Endodermal cell (in vitro differentiated cells): ENCODE data around the gene DCXR. TPM values are rescaled to one million over a fixed set of nuclear protein-coding genes. Genes with fewer than 3 reads are reported as not detected.

Experiments
- DNase-seq: peaks from one replicate; pipeline ENCODE4 v3.0.0-alpha.2; 2017
- H3K27ac ChIP-seq: 2 replicates; pipeline ENCODE4 v1.5.1; 2013; ENCODE audit warnings: mild to moderate bottlenecking, low read depth, low read length, moderate library complexity
- H3K27me3 ChIP-seq: 2 replicates; pipeline ENCODE4 v1.6.1; 2013; ENCODE audit warnings: mild to moderate bottlenecking, low read length, moderate library complexity; ENCODE audit not compliant: insufficient read depth, control insufficient read depth, poor library complexity, severe bottlenecking
- H3K36me3 ChIP-seq: 2 replicates; pipeline ENCODE4 v1.7.0; 2013; ENCODE audit warnings: mild to moderate bottlenecking, low read length, moderate library complexity; ENCODE audit not compliant: control insufficient read depth, insufficient read depth
- H3K4me1 ChIP-seq: one replicate; pipeline ENCODE4 v1.7.0; 2013; ENCODE audit warnings: low read length; ENCODE audit not compliant: control insufficient read depth, insufficient read depth
- H3K4me3 ChIP-seq: 2 replicates; pipeline ENCODE4 v1.5.1; 2013; ENCODE audit warnings: mild to moderate bottlenecking, low read length, moderate library complexity
- H3K9ac ChIP-seq: 2 replicates; pipeline ENCODE4 v1.6.1; 2013; ENCODE audit warnings: mild to moderate bottlenecking, low read length, moderate library complexity; ENCODE audit not compliant: poor library complexity, severe bottlenecking; ENCODE audit errors: extremely low read depth
- H3K9me3 ChIP-seq: 2 replicates; pipeline ENCODE4 v1.6.1; 2013; ENCODE audit warnings: mild to moderate bottlenecking, low read length, moderate library complexity; ENCODE audit not compliant: control insufficient read depth
- H3K27ac Mint-ChIP-seq: 2 replicates; pipeline ENCODE4 v1.8.0; 2020; ENCODE audit warnings: mixed read lengths
- H3K27me3 Mint-ChIP-seq: 2 replicates; pipeline ENCODE4 v1.8.0; 2021; ENCODE audit warnings: mild to moderate bottlenecking, mixed read lengths; ENCODE audit not compliant: insufficient read depth
- H3K36me3 Mint-ChIP-seq: 2 replicates; pipeline ENCODE4 v1.8.0; 2020; ENCODE audit warnings: low read depth, mixed read lengths
- H3K4me1 Mint-ChIP-seq: 2 replicates; pipeline ENCODE4 v1.8.0; 2020; ENCODE audit warnings: mixed read lengths
- H3K4me3 Mint-ChIP-seq: 2 replicates; pipeline ENCODE4 v1.8.0; 2020; ENCODE audit warnings: mild to moderate bottlenecking, moderate library complexity, mixed read lengths
- H3K9me3 Mint-ChIP-seq: 2 replicates; pipeline ENCODE4 v1.8.0; 2020; ENCODE audit warnings: mild to moderate bottlenecking, mixed read lengths
- WGBS, 2 experiments: methylation state at CpG; one replicate each; pipeline versions ENCODE4 v1.1.5 to v1.1.7; 2013; ENCODE audit warnings: missing lambda C conversion rate in 2 of 2, mixed read lengths in 1 of 2; ENCODE audit not compliant: insufficient coverage in 1 of 2, insufficient read length in 1 of 2; 5-methylcytosine and 5-hydroxymethylcytosine counted together
- total RNA-seq, 2 donors: library from RNA; stranded (reverse); fragmentation: NEBNext Ultra II Directional in 1 of 2; extraction: Animal tissue kit (Norgen Biotek cat#: 25700) in 1 of 2; gene quantifications; 2 replicates in 1 of 2; 3 replicates in 1 of 2; pipeline ENCODE4 v1.2.1, GENCODE V29; 2021
- TF ChIP-seq, protein P1 (sequence below): fragments of 200-600 bp; sonication (generic); conservative IDR thresholded peaks from 2 replicates; pipeline ENCODE4 v1.5.0; 2021; ENCODE audit warnings: antibody characterized with exemption, mild to moderate bottlenecking

DCXR gene
- total RNA-seq, 2 donors from 2014 or later: 73.8 to 83.6 TPM

DNA sequence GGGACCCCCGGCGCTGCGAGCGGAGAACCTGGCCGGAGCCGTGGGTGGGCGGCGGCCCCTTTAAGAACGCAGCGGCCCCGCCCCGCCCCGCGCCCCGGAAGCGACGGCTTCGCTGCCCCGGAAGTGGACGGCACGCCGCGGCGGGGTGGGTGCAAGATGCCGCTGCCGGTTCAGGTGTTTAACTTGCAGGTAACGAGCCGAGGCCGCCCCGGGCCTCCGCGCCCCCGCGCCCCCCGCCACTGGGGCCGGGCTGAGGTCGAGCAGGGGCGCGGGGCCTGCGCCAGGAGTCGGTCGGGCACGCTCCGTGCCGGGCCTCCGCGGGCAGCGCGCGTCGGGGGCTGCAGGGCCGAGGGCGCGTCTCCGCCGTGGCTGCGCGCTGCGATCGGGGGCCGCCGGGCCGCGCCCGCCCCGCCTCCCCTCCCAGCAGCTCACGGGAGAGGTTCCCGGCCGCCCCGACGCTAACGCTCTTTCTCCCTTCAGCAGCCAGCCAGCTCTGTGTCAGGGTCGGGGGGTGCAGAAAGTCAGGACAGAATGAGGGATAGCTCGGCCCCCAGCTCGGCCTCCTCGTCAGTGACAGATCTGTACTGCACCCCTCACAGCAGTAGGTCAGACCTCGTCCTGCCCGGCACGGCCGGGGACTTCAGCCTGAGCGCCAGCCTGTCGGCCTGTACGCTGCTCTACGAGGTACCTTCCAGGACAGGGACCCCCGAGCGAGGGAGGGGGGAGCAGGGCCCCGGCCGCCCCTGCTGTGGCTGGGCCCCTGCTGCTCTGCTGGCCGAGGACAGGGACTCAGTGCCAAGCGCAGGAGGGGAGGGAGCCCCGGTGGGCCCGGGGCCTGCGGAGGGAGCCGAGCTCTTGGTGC is 14.5 kb upstream of the DCXR start, which contains the start of the genes GPS1 and RFNG:
GPS1 (plus strand) TSS at position 123 of the 862 bp plus-strand sequence; CDS start at position 157, 34 bp downstream.
RFNG (minus strand) TSS at position 36 of the 862 bp plus-strand sequence. CDS start 45 bp downstream, outside the sequence.
- Mint-ChIP-seq H3K4me1 (peaks cover 4% of the 10 kb centered on the region), H3K36me3 (peaks cover 14% of the 10 kb centered on the region), H3K4me3 (peak within 1 kb of the TSS; percentile 78), H3K9me3 (no peaks in the 10 kb centered on the region), H3K27ac (peak within 1 kb of the TSS; percentile 61), H3K27me3 (no peaks in the 10 kb centered on the region)
- H3K27ac ChIP-seq: no peak within 1 kb of the TSS
- H3K36me3 ChIP-seq: peaks cover 52% of the 10 kb centered on the region
- H3K4me1 ChIP-seq: no peaks in the 10 kb centered on the region
- H3K9me3 ChIP-seq: no peaks in the 10 kb centered on the region
- peak within 1 kb of the TSS; percentile 89 for H3K4me3 ChIP-seq
- H3K27me3 ChIP-seq: no peaks in the 10 kb centered on the region
- peak within 1 kb of the TSS; percentile 71 for H3K9ac ChIP-seq
- 0 to 1% methylated on average over 27 to 94 of the region's 94 CpGs for WGBS, 2 experiments
- peak; percentile 93 for DNase-seq
- TF ChIP-seq, protein P1, sequence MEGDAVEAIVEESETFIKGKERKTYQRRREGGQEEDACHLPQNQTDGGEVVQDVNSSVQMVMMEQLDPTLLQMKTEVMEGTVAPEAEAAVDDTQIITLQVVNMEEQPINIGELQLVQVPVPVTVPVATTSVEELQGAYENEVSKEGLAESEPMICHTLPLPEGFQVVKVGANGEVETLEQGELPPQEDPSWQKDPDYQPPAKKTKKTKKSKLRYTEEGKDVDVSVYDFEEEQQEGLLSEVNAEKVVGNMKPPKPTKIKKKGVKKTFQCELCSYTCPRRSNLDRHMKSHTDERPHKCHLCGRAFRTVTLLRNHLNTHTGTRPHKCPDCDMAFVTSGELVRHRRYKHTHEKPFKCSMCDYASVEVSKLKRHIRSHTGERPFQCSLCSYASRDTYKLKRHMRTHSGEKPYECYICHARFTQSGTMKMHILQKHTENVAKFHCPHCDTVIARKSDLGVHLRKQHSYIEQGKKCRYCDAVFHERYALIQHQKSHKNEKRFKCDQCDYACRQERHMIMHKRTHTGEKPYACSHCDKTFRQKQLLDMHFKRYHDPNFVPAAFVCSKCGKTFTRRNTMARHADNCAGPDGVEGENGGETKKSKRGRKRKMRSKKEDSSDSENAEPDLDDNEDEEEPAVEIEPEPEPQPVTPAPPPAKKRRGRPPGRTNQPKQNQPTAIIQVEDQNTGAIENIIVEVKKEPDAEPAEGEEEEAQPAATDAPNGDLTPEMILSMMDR: no peak

DNA sequence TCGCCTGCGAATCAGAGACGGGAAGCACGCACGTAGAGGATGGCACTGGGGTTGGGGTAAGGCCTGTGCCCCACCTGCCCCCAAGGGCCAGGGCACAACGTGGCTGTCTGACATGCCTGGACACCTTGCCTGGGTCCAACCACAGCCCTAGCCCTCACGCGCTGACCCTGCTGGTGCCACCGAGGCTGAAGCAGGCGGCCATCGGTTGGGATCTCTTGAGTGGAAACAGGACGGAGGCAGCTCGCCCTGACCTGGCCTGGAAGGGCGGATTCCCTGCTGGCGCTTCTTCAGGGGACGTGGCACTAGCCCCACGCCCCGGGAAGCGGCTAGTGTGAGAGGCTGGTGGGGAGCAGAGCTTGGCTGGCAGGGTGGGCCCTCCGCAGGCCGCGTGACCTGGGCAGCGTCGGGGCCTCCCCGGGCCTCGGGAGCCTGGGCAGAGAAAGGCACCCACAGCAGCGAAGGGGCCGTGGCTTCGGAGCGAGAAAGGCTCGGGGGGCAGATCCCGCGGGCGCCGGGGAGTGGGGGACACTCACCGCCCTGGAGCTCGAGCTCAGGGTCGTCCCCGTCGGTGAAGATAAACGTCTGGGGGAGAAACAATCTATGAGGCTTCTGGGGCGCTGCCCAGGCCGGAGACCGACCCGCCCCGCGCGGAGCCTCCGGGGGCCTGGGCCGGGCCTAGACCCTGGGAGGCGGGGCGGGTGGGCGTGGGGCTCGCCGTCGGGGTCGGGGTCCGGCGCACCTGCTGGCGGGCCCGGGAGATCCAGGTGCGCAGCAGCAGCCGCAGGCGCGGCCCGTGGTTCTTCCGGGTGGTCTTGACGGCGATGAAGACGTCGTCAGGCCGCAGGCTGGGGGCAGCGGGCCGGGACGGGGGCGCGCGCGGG is 13.5 kb upstream of the DCXR start:
- no peaks in the 10 kb centered on the region for H3K9me3 ChIP-seq
- WGBS, 2 experiments: 21 to 38% methylated on average over 19 to 79 of the region's 79 CpGs
- TF ChIP-seq, protein P1: no peak
- Mint-ChIP-seq H3K27me3 (no peaks in the 10 kb centered on the region), H3K27ac (no peak overlapping the region), H3K36me3 (peaks cover 16% of the 10 kb centered on the region), H3K4me1 (peaks cover 4% of the 10 kb centered on the region), H3K4me3 (peak overlapping the region; percentile 78), H3K9me3 (no peaks in the 10 kb centered on the region)
- no peaks in the 10 kb centered on the region for H3K4me1 ChIP-seq
- H3K4me3 ChIP-seq: peak overlapping the region; percentile 82
- no peak overlapping the region for H3K27ac ChIP-seq
- H3K9ac ChIP-seq: peak overlapping the region; percentile 44
- DNase-seq: peak; percentile 73
- no peaks in the 10 kb centered on the region for H3K27me3 ChIP-seq
- H3K36me3 ChIP-seq: peaks cover 51% of the 10 kb centered on the region

DNA sequence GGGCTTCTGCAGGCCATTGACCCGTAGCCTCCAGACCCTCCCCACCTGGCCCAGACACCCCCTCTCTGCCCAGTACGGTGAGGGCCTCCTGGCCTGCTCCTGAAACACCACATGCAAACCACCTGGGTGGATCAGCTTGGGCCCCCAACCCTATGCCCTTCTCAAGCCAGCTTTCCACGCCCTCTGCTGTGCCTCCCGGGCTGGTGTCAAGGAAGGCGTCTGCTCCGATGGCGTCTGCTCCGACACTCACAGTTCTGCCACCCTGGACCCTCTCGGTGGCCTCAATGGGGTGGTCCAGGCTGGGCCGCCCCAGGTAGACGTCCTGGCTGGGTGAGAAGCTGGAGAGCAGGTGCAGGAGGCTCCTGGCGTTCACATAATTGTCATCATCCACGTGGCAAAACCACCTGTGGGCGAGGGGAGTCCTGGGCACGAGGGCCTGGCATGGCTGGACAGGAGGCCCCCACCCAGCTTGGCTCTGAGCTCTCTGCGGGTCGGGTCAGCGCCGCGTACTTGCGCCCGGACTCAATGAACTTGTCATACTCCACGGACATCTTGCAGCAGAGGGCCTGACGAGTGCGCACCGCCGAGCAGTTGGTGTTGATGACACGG is 12.8 kb upstream of the DCXR start:
- 93 to 97% methylated on average over 21 to 28 of the region's 28 CpGs for WGBS, 2 experiments
- H3K9ac ChIP-seq: peak overlapping the region; percentile 44
- H3K36me3 ChIP-seq: peaks cover 44% of the 10 kb centered on the region
- TF ChIP-seq, protein P1: no peak
- no peak for DNase-seq
- Mint-ChIP-seq H3K4me3 (peak overlapping the region; percentile 78), H3K9me3 (no peaks in the 10 kb centered on the region), H3K4me1 (peaks cover 4% of the 10 kb centered on the region), H3K36me3 (peaks cover 15% of the 10 kb centered on the region), H3K27ac (no peak overlapping the region), H3K27me3 (no peaks in the 10 kb centered on the region)
- H3K27me3 ChIP-seq: no peaks in the 10 kb centered on the region
- no peak overlapping the region for H3K27ac ChIP-seq
- no peaks in the 10 kb centered on the region for H3K9me3 ChIP-seq
- peak overlapping the region; percentile 82 for H3K4me3 ChIP-seq
- H3K4me1 ChIP-seq: no peaks in the 10 kb centered on the region
